Measurements from ENCODE around the gene ABTB1.

ABTB1 gene

DNA sequence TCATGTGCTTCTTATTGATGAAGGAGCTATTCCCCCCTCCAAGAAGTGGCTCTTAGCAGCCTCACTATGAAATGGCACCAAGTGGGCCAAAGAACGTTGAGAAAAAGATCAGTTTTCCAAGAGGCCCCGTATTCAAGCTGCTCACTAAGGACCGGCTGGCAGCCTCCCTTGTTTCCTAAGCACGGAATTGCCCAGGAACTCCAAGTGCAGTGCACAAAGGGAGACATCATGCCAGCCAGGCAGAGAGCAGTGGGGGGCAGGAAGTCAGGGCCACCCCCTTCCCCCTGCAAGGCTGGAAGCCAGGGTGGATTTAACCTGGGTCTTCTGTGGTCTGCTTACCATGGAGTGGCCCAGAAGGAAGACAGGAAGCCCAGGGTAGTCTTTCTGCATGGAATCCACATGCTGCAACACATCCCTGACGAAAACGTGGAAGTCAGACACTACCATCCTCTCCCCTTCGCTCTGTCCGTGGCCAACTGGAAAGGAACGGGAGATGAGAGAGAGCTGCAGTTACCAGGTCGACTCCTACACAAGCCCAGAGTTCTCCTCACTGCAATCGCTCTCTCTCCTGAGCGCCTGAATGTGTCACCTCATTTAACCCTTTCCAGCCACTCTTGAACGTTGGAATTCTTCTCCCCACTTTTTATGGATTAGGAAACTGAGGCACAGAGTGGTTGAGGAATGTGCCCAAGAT is 49.5 kb downstream of the ABTB1 start:
- no peak for DNase-seq

DNA sequence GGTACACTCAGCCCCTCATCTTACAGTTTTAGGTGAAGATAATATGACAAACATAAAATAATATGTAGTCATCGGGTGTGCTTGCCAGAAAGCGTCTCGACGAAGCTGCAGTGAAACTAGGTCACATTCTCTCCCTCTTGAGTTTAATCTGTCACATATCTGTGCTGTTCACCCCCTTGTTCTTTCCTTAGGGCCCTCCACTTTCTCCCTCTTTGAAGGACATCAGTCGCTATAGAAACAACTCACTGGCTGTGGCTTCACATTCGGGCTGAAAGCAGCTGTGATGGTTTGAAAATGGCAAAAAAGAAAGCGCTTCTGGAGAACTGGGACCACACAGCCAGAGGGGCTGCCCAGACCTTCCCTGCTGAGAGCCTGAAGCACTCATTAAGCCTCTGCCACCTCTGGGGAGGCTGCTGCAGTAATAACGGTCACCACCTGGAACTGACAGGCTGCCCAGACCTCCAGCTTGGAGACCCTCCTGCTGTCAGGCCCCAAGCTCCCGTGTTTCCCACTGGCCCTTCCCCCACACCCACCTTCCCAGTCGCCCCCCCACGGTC is 50.3 kb downstream of the ABTB1 start:
- no peak for DNase-seq

DNA sequence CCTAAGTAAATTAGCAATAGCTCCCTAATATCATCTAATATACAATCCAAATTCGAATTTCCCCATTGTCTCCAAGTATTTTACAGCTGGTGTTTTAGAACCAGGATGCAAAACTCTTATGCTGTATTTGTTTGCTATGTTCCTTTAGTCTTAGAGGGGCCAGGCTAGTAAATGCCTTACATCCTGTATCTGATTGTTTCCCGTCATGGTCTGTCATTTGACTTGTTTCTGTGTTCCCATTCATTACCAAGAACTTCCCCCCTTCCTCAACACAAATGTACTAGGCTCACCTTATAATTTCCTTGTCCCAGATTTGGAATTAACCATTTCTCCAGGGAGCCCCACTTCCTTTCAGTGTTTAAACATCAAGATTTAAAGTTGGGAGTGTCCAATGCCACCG is 54.1 kb downstream of the ABTB1 start:
- no peak for DNase-seq

DNA sequence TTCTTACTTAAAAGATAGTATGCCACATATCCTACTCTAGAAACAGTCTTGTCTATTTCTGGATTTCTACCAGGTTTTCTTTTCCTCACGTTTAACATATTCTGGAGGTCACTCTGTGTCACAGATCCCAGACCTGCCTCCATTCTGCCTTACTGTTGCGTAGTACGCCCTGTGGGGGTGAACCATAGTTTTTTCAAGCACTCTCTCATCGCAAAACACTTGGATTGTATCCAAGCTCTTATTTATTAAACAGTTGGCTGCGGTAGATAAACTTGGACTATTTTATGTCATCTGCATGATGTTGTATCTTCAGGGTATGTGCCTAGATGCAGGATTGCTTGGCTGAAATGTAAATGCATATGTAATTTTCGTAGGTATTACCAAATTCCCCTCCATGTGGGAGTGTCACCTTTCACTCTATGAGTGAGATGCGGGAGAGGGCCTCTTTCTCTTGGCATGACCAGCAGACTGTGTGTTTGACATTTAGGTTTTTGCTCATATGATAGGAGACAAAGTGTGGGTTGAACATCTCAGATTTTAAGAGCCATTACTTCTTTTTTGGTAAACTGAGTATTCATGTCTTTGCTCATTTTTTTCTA is 55.8 kb downstream of the ABTB1 start:
- no peak for DNase-seq

DNA sequence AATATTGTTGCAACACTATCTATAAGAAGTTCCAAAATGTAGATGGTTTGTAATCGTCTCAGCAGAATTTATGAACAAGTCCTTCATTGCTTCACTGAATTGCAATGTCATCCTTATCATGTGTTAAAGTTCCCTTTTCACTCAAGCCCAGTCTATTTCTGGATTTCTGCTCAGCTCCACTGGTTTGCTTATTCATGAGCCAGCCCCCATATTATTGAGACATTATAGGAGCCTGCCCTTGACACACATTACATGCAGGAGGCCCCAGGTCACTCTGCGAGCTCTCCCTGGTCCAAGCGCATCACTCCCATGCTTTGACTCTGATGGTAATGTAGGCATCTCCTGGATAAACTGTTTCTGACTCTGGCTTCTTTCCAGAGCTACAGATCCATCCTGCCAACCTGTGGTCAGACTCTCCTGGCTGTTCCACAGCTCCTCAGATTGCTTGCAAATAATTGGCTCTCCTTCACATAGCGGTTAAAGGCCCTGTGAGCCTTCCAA is 56.9 kb downstream of the ABTB1 start:
- no peak for DNase-seq

DNA sequence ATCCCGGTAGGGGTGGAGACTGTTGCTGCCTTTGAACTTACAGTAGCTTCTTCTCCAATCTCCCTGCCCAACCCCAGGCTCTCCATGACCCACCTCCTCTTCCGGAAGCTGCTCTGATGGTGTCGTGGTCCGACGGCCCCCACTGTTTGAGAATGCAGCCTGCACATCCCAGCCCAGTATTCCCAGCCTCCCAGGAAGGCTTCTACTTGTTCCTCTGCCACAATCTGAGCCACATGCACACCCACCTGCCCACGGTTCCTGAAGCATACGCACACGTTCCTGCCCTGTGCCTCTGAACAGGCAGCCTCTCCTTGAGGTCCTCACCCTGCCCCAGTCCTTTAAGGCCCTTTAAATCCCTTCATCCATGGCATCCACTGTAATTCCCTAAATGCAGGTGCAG is 57.4 kb downstream of the ABTB1 start:
- DNase-seq, result no peak

All from NCI-H748 treated with DMSO at 0.1 percent for 48 hours (cell line).